HG03196 (cell line): ENCODE measurements around the gene LAPTM5.
"Not testable (repeated sequence)": the region's sequence is repeated elsewhere in the genome, so short reads cannot be mapped to it uniquely, and the experiment has no call there.

ENCODE experiments used
- ATAC-seq: cut with Tn5 transposase; IDR thresholded peaks from one replicate; pipeline ENCODE4 v1.9.1; 2021; ENCODE audit not compliant: unreplicated experiment

LAPTM5 gene

DNA sequence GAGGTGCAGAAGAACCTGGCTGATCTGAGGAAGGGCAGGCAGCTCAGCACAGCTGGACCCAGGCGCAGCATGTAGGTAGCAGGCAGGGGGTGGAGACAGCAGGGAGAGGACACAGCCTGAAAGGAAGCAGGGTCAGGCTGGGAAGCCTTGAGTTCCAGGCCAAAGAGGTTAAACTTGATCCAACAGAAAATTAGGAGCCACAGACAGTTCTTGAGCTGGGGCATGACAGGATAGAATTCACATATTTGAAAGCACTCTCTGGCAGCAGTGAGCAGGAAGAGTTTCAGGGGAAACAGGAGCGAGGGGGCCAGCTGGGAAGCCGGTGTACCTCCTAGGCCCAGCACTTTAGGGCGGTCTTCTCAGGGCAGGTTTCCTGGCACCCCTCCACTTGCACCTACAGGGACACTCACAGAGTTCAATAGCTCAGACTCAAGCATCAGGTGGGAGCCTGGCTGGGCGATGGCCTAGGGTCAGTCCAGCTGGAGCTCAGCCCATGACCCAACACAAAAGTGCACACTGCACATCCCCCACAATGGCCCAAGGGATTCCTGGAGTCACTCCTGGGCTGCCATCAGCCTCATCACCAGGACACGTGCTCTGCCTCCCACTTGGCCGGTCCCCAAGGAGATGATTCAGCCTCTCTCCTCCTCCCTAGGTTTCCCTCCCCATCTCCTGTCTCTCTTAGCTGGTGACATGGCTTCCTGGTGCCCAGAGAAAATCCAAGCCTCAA lies 56.9 kb downstream of the LAPTM5 start:
- ATAC-seq = no peak

DNA sequence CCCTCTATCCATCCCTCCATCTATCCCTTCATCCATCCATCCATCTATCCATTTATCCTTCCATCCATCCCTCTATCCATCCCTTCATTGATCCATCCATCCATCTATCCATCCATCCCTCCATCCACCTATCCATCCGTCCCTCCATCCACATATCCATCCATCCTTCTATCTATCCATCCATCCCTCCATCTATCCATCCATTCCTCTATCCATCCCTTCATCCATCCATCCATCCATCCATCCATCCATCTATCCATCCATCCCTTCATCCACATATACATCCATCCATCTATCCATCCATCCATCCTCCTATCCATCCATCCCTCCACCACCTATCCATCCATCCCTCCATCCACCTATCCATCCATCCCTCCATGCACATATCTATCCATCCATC lies 57.8 kb downstream of the LAPTM5 start:
- no peak for ATAC-seq

DNA sequence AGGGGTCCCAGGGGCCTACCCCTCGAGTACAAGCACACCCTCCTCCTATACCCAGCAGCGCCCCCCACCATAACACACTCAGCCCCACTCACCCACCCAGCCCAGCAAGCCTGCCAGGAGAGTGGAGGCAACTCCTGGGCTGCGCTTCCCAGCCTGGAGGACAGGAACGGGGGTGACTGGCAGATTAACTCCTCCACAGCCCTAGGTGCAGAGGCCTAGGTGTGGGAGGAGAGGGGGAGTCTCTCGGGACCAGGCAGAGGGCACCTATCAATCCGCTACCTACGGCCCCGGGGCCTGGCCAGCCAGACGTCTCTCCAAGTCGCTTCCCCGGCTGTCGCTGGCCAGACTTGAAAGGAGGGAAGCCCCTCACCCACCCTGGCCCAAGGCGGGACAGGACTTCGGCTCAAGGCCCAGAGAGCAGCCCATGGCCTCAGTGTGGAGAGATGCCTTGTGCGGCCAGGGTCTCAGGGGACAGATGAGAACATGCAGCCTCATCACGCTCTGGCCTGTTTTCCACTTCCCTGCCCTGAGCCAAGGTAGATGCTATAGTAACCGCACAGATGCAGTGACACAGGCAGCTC lies 59.1 kb downstream of the LAPTM5 start:
- ATAC-seq = no peak

DNA sequence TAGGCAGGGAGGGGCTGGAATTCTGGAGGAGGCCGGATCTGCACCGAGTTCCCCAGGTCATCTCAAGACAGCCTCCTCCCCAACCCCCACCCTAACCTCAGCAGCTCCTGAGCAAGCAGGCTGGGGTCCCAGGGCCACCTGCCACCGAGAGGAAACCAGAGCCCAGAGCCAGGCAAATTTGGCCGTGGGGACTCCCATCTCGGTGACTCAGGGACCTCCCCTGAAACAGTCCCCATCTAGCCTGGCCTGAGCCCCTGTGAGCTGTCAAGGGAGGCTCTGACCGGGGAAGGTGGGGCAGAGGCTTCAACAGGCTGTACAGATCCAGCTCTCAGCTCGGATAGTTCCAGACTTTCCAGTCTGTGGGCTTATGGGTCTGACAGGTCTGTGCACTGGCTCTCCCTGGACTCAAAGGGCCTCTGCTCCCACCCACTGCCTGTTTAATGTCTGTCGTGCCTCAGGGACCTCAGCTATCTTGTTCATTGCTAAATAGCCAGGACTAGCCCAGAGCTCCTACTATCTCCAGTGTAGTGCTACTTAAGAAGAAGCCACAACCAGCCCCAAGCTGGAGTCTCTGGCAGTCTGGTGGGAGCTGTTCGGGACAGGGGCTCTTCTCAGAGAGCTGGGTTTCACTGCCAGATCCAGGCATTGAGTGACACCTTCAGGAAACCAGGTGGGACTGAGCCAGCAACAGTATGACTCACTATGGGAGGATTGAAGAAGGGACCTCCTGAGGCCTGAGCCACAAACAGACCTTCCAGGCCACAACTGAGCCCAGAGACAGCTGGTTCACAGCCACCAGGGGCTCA lies 59.8 kb downstream of the LAPTM5 start:
- ATAC-seq = no peak

DNA sequence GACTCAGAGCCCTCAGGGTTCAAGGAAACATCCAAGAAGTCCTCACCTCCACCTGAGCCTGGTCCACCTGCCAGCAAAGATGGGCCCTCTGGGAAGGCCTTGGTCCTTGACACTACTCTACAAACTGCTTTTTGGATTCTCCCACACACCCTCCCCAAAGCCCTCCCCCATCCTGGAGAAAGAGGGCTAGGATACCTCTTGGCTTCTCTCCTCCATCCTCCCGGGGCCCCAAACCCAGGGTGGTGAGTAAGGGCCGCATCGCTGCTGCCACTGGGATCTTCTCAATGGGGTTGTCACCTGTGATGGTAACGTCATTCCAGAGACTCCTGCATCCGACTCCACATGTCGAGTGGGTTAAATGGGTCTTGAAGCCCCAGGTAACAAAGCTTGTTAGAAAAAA lies 60.7 kb downstream of the LAPTM5 start:
- ATAC-seq = no peak

DNA sequence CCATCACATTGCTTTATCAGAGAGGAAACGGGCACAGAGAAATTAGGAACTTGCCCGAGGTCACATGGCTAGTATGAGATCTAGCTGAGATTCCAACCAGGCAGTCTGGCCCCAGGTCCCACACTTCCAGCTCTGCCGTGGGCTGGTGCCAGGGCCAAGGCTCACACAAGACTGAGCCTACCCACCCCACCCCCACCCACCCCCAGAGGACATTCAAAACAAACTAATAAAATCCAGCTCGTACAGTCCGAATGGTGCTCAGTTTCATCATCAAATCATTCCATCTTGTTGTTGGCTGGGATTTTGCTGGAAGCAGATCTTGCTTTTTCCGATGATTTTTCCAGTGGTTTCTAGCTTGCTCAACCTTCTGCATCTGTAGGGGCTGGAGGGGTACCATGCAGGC lies 62.1 kb downstream of the LAPTM5 start:
- no peak for ATAC-seq

DNA sequence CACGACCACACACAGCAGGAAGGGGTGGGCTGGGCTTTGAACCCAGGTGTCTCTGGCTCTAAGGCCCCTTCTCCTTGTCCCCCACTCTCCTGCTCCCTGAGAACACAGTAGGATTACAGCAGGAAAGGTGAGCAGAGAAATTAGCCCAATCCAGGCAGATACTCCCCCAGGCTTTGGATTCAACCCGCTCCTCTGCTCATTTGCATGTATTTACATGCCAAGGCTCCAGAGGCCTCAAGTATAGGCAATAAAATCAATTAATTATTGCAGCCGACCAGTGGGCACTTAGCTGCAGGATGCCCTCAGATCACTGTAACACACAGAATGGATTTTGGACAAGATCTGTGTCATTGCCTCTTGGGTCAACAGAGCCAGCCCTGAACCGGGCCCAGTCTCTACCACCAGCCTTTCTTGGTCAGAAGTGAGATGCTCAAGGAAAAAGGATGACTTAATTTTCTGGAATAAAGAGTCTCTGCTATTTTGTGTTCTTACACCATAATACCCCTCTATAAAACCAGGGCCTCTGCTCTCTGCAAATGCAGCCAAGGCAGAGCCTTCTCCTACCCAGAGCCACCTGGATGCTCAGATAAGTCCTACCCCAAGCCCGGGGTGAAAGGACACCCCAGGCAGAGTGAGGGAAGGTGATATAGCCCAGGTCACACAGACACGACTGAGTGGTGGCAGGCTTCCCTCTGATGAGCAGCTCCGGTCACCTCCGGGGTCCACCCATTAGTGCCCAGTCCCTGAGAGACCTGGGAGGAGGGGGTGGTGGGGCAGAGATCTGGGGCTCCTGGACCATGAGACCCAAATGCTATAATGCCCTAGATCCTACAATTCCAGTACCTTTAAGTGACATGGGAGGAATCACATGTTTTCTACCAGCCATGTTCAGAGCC lies 63.0 kb downstream of the LAPTM5 start:
- no peak for ATAC-seq

DNA sequence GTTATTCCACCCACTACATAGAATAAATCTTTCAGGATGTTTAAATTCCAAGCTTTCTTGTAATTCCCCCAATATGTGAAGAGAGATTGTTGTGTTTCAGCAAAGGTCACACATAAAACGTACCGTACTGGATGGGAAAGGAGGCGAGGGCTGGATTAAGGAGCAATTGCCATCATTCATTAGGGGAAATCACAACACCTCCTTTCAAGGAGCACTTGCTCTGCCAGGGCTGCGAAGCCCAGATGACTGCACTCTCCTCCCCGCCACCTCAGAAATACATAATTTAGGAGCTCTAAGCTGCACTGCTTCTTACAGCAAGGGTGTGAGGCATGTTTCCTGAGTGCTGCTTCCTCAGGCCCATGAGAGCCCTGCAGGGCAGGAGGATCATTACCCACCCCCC lies 63.8 kb downstream of the LAPTM5 start:
- ATAC-seq = no peak

DNA sequence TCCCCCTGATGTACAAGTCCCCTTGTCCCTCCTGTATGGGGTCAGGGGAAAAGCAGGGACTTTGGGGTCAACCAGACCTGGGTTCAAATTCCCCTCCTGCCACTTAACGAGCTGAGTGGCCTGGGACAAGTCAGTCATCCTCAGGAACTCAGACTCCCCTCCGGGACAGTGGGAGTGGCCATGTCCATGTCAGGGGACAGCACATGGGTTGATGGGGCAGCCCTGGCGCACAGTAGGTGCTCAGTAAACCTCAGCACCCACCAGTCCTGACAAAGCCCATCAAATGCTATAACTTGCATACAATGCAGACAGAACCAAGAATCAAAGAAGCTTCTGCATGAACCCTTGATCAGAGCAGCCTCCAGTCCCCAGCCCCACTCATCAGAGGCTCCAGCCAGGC lies 64.2 kb downstream of the LAPTM5 start:
- ATAC-seq = no peak

DNA sequence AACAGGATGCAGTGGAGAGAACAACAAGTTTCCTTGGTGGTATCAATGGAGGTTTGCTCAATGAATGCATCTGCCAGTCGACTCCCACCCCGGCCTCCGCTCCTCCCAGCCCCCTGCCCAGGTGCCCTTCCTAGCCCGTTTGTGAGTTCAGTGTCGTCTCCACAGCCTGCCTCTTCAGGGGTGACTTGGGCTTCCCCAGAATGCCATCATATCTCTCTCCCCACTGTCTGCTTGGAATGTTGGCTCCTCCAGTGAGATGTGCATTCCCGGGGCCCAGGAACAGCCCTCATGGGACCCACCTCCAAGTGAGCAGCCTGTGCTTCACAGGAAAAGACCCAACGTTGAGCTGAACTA lies 64.6 kb downstream of the LAPTM5 start:
- ATAC-seq = no peak

DNA sequence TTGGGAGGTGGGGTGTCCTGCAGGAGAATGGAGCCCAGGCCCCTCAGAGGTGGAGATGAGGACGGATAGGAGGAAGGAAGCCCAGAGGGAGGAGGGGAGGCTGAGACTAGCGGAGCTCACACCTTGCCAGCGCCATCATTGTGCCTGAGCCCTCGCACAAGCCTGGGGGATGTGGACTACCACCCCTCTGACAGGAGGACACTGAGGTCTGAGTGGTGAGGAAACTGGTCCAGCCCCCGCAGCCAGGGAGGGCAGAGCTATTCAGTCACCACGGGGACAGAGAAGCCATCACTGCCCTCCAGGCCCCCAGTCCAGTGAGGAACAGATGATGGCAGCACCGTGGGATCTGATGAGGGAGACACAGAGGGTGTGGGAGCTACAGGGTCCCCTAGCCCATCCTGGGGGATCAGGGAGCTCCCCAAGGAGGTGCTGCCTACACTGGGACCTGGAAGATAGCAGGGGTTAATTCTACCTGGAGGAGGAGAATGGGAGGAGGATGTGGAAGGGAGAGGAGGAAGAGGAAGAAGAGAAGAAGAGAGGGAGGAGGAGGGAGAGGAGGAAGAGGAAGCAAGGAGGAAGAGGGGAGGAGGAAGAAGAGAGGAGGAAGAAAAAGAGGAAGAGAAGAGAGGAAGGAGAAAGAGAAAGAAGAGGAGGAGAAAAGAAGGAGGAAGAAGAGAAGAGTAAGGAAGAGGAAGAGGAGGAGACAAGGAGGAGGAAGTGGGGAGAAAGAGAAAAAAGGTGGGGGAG lies 65.2 kb downstream of the LAPTM5 start:
- no peak for ATAC-seq

DNA sequence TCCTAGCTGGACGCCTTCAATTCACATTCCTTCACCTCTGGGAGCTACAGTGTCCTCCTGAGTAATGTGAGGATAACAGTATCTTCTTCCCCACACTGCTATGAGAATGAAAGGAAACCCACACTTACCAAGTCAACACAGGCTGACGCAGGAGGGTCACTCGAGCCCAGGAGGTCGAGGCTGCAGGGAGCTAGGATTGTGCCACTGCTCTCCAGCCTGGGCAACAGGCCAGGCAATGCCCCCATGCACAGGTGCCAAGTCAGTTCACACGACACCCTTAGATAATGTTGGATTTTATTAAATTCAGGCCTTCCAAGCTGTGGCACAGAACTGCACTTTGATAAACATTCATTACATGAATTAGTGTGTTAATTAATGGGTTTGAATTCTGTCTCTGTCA lies 66.1 kb downstream of the LAPTM5 start:
- ATAC-seq = no peak

DNA sequence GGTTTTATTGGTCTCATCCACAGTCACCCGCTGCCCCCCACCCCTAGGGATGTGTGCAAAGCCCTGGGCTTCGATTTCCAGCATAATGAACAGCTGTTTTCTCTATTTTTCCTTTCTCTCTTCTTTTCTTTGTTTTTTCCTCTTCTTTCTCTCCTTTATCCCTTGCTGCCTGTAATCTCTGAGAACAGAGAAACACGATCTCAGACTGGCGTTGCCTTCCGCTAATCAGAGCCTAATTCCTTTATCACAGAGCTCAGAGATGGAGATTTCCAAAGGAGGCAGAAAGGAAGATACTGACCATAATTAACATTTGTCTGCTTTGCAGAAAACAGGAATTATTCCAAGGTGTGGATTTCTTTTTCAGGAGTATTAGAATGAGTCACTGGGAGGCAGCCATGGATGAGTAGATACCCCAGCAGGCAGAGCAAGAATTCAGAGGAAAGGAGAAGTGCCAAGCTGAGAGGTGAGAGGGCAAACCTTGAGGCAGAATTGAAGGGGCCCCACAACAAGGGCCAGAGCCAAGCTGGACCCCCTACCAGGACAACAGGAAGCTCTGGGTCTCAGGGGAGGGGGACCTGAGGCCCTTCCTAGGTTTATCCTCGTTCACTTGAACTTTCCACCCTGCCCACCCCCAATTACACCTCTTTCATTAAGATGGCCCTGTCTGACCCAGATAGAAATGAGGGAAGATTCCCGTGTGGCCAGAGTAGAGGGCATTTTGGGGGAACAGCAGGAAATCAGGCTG lies 67.5 kb downstream of the LAPTM5 start:
- no peak for ATAC-seq

DNA sequence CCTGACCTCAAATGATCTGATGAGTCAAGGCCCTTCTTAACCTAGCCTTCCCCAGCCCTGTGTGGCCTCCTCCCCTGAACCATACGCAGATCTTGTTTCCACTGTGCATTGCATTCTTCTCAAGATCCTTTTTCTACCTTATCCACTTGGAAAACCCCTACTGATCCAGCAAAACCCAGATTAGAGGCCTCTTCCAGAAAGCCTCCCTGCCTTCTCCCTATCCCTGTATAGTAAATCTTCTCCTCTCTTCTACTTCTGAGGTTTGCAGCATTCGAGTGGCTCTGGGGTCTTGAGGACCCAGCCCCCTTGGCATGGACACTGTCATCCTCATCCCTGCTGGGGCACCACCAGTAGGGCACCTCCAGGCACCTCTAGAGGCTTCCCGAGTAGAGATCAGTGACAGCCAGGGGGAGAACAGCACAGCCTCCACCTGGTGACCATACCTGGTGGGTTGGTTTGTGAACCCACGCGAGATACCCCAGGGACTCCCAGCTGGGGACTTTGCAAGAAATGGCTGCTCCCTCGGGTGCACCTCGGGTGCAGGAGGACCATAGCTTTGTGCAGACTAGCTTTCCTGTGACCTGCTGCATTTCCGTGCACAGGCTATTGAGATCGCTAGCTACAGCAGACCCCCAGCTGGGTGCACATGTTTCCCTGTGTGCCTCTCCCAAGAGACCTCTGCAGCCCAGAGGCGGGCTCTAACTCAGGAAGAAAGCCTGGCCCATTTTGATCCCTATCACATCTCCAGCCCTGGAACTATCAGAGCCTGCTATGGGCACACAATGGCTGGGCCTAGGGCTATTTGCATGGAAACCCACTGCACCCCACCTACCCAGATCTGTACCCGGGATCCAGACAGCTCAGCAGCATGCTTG lies 68.4 kb downstream of the LAPTM5 start:
- no peak for ATAC-seq

DNA sequence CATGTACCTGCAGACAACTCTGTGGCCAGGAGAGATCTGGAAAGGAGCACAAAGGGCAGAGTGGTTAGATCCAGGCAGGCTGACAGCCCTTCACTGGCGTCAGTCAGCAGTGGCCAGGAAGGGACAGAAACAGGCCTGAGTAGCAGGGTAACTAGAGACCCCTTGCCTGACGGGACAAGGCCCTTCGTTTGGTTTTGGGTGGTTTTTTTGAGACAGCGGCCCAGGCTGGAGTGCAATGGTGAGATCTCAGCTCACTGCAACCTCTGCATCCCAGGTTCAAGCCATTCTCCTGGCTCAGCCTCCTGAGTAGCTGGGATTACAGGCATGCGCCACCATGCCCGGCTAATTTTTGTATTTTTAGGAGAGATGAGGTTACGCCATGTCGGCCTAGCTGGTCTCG lies 69.1 kb downstream of the LAPTM5 start:
- ATAC-seq = not testable (repeated sequence)

DNA sequence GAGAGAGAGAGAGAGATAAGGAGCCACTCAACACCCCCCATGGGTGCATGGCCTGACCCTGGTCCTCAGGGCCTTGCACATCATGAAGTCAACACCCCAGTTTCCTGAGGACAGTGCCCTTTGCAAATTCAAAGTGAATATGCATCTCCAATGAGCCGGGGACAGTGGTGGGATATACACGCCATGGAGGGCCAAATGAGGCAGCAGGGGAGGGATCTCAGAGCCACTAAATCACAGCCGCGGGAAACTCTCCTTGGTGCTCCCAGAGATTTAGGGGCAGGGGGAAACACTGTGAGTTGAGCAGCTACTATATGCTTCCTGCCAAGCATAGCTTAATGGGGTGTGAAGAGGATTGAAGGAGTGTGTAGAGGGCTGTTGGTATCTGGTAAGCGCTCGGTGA lies 69.7 kb downstream of the LAPTM5 start:
- ATAC-seq = no peak

DNA sequence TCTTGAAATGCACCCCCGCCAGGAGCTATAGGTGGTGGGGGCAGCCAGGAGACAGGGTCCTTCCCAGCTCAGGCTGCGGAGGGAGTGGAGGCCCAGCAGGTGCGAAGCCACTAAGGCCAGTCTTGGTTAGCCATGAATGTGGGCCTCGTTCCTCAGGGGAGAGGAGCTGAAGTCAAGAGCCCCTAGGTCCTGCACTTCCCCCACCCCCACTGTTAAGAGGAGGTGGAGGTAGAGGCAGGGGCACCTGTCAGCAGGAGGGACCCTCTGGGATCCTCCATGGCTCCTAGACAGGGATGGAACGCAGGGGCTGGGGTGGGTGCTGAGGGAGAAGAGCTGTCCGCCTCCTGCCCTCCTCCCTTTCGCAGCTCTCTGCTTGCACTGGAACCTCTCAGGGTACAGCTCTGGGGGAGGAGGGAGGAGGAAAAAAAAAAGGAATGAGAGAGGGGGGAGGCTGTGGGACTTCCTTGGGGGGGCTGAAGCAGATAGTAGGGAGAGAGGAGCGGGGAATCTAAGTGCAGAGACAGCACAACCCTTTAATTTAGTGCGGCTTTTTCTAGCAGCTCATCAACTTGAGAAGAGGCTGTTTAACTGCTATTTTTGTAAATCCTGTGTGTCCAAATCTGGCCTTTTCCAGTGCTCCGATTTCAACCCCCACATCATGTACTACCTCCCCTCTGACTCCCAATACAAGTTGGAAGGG lies 71.2 kb downstream of the LAPTM5 start:
- ATAC-seq = no peak

DNA sequence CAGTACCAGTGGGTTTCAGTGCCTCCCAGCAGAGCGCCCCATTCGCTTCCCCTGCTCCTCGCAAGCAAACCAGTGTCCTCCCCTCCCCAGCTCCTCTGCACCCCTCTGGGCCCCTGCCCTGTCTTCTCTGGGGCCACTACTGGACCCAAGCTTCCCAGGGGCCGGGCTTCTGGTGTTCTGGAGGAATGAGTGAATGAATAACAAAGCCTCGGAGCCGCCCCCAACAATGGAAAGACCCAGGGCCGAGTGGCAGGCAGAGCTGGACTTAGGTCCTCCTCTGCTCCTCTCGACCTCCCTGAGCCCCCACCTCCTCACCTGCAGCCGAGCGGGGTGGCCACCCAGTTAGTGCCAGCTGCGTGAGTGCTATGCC lies 71.8 kb downstream of the LAPTM5 start:
- no peak for ATAC-seq
